HG03457 (cell line): ENCODE measurements around the gene USP31.

Experiments used
- ATAC-seq: cut with Tn5 transposase; IDR thresholded peaks from one replicate; pipeline ENCODE4 v1.9.1; 2021; ENCODE audit warnings: moderate number of reproducible peaks; ENCODE audit not compliant: unreplicated experiment

The USP31 gene

DNA sequence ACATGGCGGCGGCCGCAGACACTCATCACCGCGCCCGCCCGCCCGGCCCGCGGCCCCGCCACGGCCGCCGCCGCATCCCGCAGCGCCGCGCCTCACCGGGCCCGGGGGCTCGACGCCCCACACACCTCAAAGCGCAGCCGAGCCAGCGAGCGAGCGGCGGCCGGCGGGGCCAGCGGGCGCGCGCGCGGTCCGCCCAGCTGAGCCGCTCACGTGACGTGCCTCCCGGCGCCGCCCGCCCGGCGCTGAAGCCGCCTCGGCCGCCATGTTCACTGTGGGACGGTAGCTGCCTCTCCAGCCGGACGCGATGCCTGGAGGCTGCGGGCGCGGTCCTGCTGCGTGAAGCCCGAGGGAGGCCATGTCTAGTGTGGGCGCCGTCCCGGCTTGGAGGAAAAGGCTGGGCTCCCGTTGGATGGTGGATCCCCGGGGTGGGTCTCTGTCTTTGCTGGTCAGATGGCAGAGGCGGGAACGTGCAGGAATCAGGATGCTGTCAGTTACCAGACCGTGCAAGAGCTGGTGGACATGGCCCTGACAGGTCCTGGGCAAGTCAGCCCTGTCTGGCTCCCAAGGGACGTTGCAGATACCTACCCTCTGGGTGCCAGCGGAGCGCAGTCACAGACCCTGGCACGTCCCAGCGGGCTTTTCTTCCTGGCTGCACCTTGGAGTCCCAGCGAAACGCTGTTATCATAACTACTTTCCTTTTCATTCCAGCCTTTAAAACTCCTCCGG, at the start of gene USP31:
Gene USP31 (minus strand): TSS at position 186 of the 726 bp plus-strand sequence. CDS start 182 bp downstream, at position 4.
- ATAC-seq = peak; percentile 87

GRCh38 chr16:23196539-23196938, 47.3 kb upstream of the USP31 start:
- ATAC-seq = no peak

- no peak for ATAC-seq
Observed at GRCh38 chr16:23195366-23195978, 46.2 kb upstream of the USP31 start.

DNA sequence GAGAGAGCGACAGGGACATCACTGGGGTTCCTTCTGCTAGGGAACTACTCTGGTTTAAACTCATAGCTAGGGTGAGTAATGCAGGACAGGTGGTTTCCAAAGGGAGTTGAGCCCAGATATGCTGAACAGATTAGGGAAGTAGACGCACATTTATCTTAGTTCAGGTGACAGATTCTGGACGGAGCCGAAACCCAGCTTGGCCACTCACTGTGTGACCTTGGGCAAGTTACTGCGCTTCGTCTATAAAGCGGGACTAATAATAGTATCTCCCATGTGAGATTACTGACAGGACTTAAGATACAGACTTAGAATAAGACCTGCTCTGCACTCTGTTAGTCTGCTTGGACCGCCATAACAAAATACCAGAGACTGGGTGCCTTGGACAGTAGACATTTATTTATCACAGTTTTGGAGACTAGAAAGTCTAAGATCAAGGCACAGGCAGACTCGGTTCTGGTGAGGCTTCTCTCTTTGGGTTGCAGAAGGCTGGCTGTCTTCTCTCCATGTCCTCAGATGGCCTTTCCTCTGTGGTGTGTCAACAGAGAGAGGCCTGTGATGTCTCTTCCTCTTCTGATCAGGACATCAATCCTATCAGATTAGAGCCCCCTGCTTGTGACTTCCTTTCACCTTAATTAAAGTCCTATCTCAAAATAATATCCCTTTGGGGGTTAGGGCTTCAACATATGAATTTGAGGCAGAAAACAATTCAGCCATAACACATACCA, 45.4 kb upstream of the USP31 start:
- ATAC-seq = no peak

DNA sequence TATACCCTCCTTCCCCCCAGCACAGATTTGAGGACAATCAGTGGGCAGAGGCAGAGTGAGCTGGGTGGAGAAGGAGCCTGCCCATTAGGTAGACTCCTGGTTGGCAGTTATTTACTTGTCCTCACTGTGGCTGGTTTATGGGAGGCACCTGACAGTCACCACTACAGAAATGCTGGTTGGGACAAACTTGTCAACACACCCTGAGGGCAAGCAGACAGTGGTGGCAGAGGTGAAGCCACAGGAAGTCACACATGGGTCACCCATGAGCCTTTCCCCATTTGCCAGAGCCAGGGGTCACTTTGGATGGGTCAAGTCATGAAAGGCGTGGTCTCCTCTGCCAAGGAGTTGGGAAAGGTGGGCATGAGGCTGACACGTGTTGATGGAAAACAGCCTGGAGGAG, 39.7 kb upstream of the USP31 start:
- no peak for ATAC-seq

- ATAC-seq = no peak
Observed at GRCh38 chr16:23187341-23187740, 38.1 kb upstream of the USP31 start.

GRCh38 chr16:23186171-23186570, 36.9 kb upstream of the USP31 start:
- ATAC-seq = no peak

DNA sequence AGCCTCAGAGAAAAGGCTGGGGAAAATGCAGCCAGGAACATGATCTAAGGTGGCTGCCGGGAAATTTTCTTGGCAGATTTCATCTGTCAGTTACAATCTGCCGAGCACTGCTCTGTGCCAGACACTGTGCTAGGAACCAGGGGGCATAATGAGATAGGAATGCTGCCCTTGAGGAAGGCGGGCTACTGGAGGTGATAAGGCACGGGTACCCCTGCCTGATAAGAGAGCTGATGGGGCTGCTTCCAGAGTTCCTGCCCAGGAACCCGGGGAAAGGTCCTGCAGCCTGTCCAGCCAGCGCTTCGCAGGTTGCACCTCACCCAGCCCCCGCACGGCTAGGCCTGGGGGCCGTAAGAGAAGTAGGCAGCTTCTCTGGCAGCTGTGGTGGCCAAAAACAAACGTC, 36.4 kb upstream of the USP31 start:
- no peak for ATAC-seq

DNA sequence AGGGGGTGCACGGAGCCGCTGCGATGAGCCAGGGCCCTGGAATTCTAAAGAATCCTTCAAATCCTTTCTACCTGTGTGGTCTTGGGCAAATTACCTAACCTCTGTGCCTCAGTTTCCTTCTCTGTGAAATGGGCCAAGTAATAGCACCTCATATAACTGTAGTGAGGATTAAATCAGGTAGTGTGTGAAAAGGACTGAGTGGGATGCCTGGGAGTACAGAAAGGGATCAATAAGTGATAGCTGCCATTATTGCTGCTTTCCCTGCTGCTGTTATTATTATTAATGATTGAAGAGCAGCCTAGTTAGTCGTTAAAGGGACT, 34.3 kb upstream of the USP31 start:
- no peak for ATAC-seq

DNA sequence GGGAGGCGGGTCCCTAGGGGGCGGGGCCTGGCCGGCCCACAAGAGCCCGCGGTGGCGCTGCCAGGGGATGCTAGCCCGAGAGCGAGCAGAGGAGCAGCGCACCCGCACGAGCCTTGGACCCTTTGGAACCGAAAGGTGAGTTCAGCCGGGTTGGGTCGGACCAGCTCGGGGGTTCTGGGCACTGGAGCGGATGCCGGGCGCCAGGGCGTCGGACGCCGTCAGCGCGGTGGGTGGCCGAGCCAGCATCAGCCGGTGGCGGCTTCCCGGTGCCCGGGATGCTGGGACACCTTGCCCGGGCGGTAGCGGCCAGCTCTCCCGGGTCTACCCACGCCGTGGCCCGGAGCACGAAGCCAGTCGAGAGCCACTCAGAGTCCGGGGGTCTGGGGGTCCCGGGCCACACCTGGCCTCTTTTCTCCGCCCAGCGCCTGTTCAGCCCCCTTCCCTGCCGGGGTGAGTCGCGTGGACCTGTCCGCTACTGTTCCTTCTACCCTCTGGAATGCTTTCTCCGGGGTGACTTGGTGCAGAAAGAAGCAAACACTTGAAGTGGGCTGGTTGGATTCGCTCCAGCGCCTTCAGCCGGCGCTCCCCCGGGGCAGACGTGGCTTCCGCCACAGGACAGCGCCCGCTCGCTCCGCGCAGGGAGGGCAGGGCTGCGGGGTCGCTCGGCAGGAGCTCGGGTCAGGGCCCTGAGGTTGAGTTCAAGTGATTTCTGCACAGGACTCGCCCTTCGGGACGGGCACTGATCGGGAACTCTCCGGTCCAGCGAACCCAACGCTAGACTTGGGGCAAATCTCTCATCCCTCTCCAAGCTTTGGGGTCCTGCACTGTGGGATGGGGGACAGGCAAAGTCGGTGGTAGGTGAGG, 33.7 kb upstream of the USP31 start, which contains the start of gene SCNN1G:
Gene SCNN1G (plus strand): TSS at position 67 of the 864 bp plus-strand sequence. CDS start 3,527 bp downstream, outside the sequence.
- no peak for ATAC-seq

GRCh38 chr16:23182206-23182678, 33.0 kb upstream of the USP31 start:
- ATAC-seq = peak; percentile 77

- no peak for ATAC-seq
Observed at GRCh38 chr16:23181506-23181905, 32.3 kb upstream of the USP31 start.

DNA sequence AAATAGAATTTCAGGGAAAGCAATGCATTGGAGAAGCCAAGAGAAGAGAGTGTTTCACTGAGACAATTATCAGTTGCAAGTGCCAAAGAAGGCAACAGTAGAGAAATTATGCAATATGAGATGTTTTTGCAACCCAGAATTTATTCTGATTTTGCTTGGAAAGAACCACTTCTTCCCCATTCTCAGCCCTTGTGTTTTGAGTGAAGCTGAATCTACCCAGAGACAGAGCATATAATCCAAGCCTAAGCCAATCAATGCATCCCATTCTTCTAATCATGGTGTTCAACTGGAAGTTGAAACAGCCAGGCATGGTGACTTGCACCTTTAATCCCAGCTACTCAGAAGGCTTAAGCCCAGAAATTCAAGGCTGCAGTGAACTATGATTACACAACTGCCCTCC, 26.4 kb upstream of the USP31 start:
- no peak for ATAC-seq

GRCh38 chr16:23174622-23175021, 25.4 kb upstream of the USP31 start:
- no peak for ATAC-seq

- no peak for ATAC-seq
Observed at GRCh38 chr16:23172994-23173393, 23.7 kb upstream of the USP31 start.

DNA sequence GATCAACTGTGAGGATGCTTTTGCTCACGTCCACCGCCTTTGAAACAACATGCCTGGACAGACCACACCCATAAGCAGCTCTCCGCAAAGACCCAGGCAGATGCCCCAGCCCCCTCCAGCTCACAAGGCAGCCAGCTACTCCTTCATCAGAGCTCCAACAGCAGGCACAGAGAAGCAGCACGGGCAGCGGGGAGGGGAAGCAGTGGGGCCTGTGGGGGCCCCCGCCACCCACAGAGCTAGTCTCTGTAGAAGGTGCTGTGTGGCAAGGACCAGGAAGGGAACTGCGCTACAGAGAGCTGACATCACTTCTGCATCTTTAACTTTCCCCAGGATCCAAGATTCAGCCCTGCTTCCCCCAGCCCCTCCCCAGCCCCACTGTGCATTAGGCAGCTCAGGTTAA, 23.3 kb upstream of the USP31 start:
- ATAC-seq = no peak

DNA sequence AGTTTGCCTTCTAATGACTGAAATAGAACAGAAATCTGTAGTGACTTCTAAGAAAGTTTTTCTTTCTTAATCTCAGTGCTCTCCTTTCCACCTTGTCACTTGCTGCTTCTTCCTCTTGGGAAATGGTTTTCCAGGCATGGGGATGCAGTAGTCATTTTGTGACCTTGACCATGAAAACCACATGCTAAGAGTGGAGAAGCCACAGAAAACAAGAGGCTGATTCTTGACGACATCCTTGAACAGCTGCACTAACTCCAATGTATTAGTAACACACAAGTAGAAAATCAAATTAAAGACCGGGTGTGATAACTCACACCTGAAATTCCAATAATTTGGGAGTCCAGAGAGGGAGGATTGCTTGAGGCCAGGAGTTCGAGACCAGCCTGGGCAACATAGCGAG, 15.5 kb upstream of the USP31 start:
- ATAC-seq = no peak

DNA sequence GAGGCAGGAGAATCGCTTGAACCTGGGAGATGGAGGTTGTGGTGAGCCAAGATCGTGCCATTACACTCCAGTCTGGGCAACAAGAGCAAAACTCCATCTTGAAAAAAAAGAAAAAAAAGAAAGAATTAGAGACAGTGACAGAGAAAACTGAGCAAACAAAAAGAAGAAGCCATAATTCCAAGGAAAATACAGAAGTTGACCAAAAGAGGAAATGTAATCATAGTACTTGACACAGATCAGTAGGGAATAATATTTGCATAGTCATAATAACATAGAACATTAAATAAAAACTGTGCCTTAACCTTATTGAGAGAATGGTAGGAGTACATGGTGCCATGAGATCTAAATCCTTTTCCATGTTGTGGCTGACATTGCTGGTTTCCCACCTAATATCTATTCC, 14.7 kb upstream of the USP31 start:
- no peak for ATAC-seq

DNA sequence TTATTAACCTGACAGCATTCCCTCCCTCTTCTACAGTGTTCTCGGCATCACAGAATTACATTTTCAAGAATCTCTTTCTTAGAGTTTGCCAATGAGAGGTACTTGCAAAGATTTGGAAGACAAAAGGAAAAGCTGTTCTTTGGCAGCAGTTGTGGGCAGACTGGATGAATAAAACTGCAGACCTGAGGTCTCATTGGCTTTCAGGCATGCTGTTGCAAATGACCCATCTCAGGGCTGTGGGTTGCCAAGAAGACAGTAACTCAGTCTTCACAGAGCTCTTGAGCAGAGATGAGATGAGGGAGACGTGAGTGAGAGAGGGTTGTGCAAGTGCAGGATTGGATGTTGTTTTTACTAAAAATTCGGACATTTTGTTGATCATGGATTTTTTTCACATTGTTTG, 11.3 kb upstream of the USP31 start:
- ATAC-seq = no peak

DNA sequence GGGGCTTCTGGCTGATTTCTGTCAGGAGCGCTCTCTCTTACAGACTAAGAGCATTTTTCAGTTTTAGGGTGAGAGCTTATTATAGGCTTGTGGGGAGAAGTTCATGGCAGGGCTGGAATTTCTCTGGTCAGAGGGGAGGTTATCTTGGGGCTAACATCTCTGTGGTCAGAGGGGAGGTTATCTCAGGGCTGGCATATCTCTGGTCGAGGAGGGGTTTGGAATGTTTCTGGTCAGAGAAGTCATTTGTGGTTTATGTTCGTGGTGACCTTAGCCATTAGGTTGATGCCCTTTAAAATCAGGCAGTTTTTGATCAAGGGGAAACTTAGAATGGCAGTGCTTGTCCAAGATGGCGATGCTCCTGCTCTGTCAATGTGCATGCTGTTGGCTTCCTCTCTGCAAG, 10.8 kb upstream of the USP31 start:
- no peak for ATAC-seq

DNA sequence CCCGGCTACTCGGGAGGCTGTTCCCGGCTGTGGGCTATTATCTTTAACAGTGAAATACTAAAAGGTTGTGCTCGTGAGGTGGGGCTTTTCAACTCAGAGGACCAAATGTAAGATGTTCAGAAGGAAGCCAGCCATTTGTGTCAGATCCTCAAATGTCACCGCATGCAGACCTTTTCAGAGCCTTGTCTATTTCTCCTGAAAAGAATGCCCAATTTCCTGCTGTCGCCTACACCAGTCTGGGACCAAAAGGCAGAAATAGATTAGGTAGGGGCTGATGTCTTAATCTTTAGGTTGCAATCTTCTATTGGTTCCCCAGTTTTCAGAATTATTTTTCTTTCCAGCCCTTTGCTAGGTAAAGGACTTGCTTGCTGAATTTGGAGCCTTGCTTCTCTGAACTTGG, 8.9 kb upstream of the USP31 start:
- ATAC-seq = no peak
